Anterior cingulate cortex (tissue), 58 donors: ENCODE measurements around the gene CTSF.
"Not testable (repeated sequence)": the region's sequence is repeated elsewhere in the genome, so short reads cannot be mapped to it uniquely, and the experiment has no call there.

ENCODE experiments used
- DNase-seq, 58 donors: peaks; one replicate each; lab custom pipeline; 2025; lab: John Stamatoyannopoulos, UW

The CTSF gene

GRCh38 chr11:66568124-66568916, at the start of gene CTSF:
Gene CTSF (minus strand): TSS chr11:66568606. CDS start chr11:66568486, 120 bp downstream.
- DNase-seq, result peak; percentile 57 to 96 (median 88)

DNA sequence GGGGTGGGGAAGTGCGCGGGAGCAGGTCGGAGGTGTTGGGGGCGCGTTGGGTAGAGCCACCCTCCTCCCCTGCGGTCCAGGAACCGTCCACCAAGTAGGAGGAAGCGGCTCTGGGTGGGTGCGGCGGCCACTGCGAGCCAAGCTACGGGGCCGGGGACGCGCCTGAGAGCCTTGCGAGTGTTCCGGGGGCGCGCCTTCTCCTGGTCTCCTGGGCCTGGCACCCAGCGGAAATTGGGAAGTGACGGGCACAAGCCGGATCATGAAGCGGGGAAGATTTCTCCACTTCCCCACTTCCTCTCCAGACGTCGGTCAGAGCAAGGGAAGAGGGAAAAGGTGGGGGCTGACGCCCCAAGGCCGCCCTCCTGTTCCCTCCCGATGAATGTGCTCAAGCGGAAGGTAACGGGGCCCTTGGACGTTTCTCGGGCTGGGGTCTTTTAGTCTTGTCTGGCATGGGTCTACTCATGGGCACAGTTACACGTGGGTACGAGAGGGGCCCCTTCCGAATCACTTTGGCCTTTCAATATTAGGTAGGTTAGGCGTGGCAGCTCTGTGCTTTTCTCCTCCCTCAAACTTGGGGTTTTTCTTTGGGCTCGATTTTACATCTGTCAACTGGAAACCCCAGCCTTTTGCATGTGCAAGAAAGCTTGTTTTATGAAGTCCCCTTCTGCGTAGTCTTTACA, 48.9 kb upstream of the CTSF start:
- peak in 16 of 58 donors; percentile 13 to 81 (median 68) for DNase-seq

GRCh38 chr11:66616379-66617154, 48.2 kb upstream of the CTSF start, which contains the start of gene RBM14:
Gene RBM14 (plus strand): TSS chr11:66616630. CDS start chr11:66616721, 91 bp downstream.
- DNase-seq, result peak; percentile 86 to 100 (median 98)

GRCh38 chr11:66614073-66614472, 45.7 kb upstream of the CTSF start:
- DNase-seq, result no peak

DNA sequence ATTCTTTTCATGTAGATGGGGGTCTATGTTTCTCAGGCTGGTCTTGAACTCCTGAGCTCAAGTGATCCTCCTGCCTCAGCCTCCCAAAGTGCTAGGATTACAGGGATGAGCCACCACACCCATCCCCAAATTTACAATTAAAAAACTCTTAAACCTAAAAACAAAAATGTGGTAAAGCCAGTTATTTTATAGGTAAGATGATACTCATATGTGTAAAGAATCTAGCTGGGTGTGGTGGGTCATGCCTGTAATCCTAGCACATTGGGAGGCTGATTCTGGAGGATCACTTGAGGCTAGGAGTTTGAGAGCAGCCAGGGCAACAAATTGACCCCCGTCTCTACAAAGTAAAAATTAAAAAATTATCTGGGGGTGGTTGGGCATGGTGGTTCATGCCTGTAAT, 44.1 kb upstream of the CTSF start:
- DNase-seq, result no peak

DNA sequence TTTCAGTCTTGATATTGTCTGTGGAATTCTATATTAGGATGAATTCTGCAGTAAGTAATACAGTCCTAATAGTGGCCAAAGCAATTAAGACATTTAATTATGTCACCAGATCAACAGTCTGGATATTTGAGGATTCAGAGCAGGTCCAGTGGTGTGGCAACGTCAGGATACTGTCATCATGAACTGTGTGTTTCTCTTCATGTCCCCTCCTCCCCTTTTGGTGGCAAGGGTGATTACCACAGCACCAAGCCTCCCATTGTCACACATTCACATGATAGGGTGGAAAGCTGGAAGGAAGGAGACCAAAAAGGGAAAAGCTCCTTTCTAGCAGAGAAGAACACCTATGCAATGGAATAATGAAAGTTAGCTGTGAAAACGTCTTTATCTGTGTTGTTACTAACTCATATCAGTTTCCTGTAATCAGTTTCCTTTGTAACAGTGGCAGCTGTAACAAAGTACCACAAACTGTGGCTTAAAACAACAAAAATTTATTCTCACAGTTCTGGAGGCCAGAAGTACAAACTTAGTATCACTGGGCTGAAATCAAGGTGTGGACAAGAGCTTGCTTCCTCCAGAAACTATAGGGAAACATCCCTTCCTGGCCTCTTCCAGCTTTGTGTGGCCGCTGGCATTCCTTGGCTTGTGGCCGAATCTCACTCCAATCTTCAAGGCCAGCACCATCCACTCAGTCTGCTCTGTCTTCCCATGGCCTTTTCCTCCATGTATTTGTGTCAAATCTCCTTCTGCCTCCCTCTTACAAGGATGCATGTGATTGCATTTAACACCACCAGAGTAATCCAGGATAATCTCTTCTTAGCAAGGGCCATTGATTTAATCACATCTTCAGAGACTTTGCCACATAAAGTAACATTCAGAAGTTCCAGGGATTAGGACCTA, 41.6 kb upstream of the CTSF start:
- DNase-seq, result no peak

GRCh38 chr11:66607126-66607834, 38.9 kb upstream of the CTSF start:
- DNase-seq, result peak in 38 of 58 donors; percentile 2 to 79 (median 30)

DNA sequence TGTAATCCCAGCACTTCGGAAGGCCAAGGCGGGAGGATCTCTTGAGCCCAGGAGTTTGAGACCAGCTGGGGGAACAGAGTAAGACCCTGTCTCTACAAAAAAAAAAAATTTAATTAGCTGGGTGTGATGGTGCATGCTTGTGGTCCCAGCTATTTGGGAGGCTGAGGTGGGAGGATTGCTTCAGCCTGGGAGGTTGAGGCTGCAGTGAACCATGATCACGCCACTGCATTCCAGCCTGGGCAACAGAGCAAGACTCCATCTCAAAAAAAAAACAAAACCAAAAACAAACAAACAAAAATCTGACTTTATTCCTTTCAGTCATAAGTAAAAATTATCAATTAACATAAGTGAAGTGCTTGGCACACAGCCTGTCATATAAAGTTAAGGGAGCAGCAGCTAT, 38.2 kb upstream of the CTSF start:
- DNase-seq, result not testable (repeated sequence)

DNA sequence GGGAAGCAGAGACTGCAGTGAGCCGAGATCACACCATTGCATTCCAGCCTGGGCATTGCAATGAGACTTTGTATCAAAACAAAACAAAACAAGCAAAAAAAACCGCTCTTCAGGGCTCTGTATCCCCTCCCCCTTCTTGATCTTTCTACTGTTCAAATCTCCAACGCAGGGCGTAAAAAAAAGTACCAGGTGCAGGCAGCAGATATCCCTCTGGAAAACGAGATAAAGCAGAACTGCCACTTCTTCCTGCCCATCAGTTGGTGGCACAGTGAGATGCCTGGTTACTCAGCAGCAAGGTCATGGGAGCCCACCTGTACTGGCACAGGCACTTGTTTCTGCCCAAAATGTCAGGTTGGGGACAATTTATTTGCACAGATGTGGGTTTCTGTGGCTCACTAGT, 35.7 kb upstream of the CTSF start:
- DNase-seq, result no peak

DNA sequence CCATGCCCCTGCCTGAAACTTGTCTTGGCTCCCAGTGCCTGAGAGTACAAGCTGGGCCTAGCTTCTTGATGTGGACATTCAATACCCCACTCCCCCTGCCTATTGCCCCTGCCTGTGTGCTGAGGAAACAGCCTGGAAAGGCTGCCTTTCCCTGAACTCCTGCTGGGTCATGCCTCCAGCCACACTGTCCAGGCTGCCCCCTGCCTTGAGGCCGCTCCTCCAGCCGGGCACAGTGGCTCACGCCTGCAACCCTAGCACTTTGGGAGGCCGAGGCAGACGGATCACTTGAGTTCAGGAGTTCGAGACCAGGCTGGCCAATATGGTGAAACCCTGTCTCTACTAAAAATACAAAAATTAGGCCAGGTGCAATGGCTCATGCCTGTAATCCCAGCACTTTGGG, 34.7 kb upstream of the CTSF start:
- DNase-seq, result no peak

DNA sequence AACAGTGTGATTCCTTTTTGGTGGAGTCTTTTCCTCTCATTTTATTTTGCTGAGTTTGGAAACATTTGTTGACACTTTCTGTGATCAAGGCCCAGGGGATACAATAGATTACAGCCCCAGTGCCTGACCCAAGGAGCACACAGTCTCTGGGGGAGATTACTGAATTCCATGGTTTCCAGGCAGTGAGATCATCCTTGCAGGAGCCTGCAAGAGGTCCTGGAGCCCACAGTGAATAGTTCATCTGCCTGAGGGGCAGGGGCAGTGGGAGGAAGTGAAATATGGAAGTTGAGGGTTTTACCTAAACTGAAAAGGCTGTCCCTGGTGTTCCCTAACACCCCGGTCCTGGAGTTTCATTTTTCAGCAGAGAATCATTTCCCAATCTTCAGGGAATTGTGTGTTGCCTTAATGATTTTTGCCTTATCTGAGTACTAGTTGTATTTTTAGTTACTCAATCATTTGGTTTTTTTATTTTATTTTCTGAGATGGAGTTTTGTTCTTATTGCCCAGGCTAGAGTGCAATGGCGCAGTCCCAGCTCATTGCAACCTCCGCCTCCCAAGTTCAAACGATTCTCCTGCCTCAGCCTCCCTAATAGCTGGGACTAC, 32.3 kb upstream of the CTSF start:
- DNase-seq, result no peak

DNA sequence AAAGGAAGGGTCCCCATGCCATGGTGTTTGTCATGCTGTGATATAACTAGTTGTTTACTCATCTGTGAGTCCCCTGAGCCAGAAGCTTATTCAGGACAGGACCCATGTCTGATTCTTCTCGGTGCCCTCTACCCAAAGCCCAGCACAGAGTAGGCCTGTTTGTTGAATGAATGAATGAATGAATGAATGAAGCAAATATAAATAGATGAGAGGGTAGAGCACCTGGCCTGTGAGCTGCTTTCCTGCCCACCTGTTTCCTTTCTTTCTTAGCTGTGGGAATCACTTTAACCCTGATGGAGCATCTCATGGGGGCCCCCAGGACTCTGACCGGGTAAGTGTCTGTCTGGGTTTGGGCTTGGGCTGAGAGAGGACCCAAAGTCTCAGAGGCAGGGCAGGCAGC, 31.8 kb upstream of the CTSF start:
- no peak for DNase-seq

GRCh38 chr11:66598993-66599392, 30.6 kb upstream of the CTSF start:
- no peak for DNase-seq

GRCh38 chr11:66595245-66595904, 27.0 kb upstream of the CTSF start:
- DNase-seq, result peak in 25 of 58 donors; percentile 1 to 59 (median 18)

DNA sequence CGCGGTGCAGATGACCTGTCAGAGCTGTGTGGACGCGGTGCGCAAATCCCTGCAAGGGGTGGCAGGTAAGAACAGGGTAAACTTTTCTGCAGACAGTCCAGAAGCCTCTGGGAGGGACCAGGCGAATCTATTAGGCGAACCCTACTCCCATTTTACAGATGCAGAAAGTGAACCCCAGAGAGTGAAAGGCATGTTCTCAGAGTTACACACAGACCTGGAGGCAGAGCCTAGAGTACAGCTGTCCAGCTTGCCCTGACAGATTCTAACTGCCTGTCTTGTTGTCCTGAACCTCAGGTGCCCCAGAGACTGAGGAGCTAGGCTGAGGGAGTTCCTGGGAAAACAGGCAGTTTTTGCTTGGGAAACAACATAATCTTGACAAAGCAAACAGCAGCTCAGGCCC, 25.2 kb upstream of the CTSF start:
- no peak for DNase-seq

- DNase-seq, result peak in 2 of 58 donors; percentile 17 to 38
These were observed 24.9 kb upstream of the CTSF start for GRCh38 chr11:66593303-66593635.

- DNase-seq, result peak; percentile 61 to 99 (median 92)
These were observed 24.3 kb upstream of the CTSF start, which contains the start of the genes CCDC87 and CCS for GRCh38 chr11:66592457-66593302. Gene CCDC87 (minus strand): TSS chr11:66593063. CDS start chr11:66593015, 48 bp downstream. Gene CCS (plus strand): TSS chr11:66593185. CDS start chr11:66593262, 77 bp downstream.
